AG10803 (cell line): ENCODE data around the gene PNRC2.

Source experiments
- DNase-seq: peaks from one replicate; pipeline ENCODE4 v3.0.0; 2010; ENCODE audit warnings: low read depth
- H3K4me3 ChIP-seq: 2 replicates; pipeline ENCODE4 v1.5.1; 2011; ENCODE audit warnings: mild to moderate bottlenecking, low read length, control low read depth
- TF ChIP-seq, protein P1 (sequence below): conservative IDR thresholded peaks from 2 replicates; pipeline ENCODE4 v1.5.1; 2011; ENCODE audit warnings: mild to moderate bottlenecking, low read length, control low read depth, inconsistent platforms

Gene PNRC2

GRCh38 chr1:23927097-23927496 lies 32.5 kb upstream of the PNRC2 start:
- no peak overlapping the region for H3K4me3 ChIP-seq
- no peak for DNase-seq
- TF ChIP-seq, protein P1, sequence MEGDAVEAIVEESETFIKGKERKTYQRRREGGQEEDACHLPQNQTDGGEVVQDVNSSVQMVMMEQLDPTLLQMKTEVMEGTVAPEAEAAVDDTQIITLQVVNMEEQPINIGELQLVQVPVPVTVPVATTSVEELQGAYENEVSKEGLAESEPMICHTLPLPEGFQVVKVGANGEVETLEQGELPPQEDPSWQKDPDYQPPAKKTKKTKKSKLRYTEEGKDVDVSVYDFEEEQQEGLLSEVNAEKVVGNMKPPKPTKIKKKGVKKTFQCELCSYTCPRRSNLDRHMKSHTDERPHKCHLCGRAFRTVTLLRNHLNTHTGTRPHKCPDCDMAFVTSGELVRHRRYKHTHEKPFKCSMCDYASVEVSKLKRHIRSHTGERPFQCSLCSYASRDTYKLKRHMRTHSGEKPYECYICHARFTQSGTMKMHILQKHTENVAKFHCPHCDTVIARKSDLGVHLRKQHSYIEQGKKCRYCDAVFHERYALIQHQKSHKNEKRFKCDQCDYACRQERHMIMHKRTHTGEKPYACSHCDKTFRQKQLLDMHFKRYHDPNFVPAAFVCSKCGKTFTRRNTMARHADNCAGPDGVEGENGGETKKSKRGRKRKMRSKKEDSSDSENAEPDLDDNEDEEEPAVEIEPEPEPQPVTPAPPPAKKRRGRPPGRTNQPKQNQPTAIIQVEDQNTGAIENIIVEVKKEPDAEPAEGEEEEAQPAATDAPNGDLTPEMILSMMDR, result no peak

- DNase-seq, result no peak
- TF ChIP-seq, protein P1, result no peak
- no peak overlapping the region for H3K4me3 ChIP-seq
Observed at GRCh38 chr1:23928789-23929188, 30.8 kb upstream of the PNRC2 start.

- peak; percentile 30 for DNase-seq
- TF ChIP-seq, protein P1, result no peak
- no peak overlapping the region for H3K4me3 ChIP-seq
Observed at GRCh38 chr1:23930270-23930669, 29.4 kb upstream of the PNRC2 start.

DNA sequence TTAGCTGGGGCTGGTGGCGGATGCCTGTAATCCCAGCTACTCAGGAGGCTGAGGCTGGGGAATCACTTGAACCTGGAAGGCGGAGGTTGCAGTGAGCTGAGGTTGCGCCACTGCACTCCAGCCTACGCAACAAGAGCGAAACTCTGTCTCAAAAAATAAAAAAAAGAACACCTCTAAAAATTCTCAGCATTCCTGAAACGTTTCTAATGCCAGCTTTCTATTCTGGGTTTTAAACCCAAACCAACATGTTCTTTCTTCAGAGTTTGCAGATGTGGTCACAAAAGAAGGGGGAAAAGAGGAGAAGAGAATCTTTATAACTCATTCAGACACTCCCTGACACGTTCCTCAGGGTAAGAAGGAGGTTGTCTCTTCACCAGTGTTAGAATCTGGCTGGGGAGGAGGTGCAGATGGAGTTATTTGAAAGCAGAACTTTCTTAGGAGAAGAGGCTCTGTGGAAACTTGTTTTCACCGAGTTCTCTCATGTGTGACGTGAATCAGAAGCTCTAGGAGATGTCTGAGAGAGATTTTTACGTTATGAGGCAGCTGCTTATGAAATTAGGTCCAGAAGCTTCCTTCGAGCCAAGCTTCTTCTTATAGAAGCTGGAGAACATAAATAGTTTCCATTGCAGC lies 28.7 kb upstream of the PNRC2 start:
- TF ChIP-seq, protein P1, result no peak
- H3K4me3 ChIP-seq, result peak overlapping the region; percentile 43
- peak; percentile 84 for DNase-seq

DNA sequence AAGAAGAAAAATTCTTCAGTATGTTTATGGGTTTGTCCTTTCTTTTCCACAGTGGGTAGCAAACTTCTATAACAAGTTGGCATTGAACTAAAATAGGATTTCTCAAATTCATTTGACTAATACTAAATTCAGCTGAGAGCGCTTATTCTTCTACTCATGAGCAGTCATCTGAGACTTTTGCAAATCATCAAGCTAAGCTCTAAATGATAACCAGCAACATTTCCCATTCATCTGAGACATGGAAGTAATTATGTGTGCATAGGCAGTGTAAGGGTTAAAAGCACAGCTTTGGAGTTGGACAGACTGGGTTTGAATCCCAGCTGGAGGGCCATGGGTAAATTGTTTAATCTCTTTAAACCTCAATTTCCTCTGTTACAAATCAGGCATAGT lies 28.1 kb upstream of the PNRC2 start:
- no peak for DNase-seq
- TF ChIP-seq, protein P1, result no peak
- H3K4me3 ChIP-seq, result peak overlapping the region; percentile 43

- TF ChIP-seq, protein P1, result no peak
- no peak overlapping the region for H3K4me3 ChIP-seq
- no peak for DNase-seq
Observed at GRCh38 chr1:23936481-23937176, 23.0 kb upstream of the PNRC2 start.

GRCh38 chr1:23947366-23947765 lies 12.3 kb upstream of the PNRC2 start:
- TF ChIP-seq, protein P1, result no peak
- no peak overlapping the region for H3K4me3 ChIP-seq
- no peak for DNase-seq
